Measurements from ENCODE around the gene WDFY4.
"Not testable (repeated sequence)": the region's sequence is repeated elsewhere in the genome, so short reads cannot be mapped to it uniquely, and the experiment has no call there.

WDFY4 gene, protein sequence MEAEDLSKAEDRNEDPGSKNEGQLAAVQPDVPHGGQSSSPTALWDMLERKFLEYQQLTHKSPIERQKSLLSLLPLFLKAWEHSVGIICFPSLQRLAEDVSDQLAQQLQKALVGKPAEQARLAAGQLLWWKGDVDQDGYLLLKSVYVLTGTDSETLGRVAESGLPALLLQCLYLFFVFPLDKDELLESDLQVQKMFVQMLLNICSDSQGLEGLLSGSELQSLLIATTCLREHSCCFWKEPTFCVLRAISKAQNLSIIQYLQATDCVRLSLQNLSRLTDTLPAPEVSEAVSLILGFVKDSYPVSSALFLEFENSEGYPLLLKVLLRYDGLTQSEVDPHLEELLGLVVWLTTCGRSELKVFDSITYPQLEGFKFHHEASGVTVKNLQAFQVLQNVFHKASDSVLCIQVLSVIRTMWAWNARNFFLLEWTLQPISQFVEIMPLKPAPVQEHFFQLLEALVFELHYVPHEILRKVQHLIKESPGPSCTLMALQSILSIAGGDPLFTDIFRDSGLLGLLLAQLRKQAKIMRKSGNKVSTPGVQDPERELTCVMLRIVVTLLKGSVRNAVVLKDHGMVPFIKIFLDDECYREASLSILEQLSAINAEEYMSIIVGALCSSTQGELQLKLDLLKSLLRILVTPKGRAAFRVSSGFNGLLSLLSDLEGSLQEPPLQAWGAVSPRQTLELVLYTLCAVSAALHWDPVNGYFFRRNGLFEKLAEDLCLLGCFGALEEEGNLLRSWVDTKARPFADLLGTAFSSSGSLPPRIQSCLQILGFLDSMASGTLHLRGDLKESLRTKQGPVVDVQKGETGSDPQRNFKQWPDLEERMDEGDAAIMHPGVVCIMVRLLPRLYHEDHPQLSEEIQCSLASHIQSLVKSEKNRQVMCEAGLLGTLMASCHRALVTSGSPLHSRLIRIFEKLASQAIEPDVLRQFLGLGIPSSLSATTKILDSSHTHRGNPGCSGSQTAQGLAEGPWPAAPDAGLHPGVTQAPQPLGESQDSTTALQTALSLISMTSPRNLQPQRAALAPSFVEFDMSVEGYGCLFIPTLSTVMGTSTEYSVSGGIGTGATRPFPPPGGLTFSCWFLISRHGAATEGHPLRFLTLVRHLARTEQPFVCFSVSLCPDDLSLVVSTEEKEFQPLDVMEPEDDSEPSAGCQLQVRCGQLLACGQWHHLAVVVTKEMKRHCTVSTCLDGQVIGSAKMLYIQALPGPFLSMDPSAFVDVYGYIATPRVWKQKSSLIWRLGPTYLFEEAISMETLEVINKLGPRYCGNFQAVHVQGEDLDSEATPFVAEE (N-terminal part only)

DNA sequence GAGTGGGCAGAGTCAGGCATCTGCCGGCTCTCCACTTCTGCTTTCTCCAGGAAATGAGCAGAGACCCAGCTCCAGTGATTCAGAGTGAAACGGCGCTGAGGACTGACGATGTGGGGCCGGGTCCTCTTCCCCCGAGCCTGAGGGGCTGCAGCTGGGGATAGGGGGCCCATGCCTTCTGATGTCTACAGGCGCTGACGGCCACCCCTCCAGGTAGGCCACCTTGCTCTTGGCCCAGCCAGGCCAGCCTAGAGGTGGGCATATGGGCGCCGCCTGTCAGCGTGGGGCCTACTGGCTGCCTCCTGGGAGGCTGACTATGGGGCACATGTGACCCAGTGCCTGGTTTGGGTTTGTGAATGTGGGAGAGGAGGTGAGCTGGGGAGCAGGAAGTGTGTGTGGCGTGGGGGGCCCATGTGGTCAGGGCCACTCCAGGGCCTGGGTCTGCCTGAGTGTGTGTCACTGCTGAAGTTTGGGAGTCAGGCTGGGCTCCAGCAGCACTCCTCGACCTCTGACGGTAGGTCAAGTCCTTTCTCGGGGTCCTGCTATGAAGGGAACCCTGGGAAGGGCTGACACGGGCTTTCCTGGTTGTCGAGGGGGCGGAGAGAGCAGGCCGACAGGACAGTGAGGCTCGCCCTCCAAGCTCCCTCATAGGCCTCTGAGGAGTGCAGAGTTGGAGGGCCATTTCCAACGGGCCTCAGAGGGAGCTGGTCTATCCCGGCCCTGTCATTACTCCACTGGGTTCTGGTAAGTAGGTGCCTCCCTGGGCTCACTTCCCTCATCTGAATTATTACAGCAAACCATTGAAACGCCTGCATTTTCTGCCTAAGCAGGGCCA, at the start of gene WDFY4:
Gene WDFY4, plus strand, starts transcription at position 82 of the 832 bp plus-strand sequence. CDS start 24,860 bp downstream, outside the sequence.
- no peak for DNase-seq (ENCODE audit: low spot score)

DNA sequence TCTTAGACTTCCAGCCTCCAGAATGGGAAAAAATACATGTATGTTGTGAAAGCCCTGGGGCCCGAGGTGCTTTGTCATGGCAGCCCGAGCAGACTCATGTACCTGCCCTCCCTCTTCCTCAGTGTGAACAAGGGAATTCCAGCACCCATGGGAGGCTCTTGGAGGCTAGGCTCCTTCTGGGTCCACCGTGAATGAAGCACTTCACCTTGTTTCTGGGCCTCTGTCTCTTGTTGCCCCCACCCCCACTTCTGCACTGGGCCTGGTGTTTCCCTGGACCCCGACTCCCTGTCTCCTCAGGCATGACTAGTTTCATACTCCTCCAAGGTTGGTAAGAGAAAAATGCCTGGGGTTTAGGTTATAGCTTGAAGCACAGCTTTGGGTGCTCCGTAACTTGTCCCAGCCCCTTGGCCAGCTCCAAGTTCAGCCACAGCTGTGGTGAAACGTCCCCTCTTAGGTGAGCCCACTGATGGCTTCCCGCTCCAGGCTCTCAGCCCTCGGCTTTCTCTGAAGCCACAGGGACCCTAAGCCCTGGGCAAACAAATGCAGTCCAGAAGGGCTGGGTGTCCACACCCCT, 49.6 kb upstream of the WDFY4 start:
- DNase-seq (ENCODE audit: low spot score): no peak

DNA sequence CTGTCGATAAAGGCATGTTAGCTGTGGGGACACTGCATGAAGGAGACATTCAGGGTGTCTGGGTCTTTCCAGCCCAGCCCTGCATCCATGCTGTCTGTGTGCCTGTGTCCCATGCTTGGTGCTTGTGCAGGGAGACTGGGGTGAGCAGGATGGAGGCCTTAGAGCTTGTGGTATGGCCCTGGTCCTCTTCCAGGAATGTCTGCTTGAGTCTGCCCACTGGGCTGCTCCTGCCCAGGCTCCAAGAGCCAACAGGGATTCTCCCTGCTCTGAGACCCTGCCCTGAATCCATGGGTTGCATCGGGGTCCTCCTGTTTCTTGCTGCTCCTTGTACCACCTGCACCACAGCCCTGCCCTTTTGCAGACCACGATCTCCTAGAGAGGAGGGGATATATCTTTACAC, 48.4 kb upstream of the WDFY4 start:
- DNase-seq (ENCODE audit: low spot score): no peak

DNA sequence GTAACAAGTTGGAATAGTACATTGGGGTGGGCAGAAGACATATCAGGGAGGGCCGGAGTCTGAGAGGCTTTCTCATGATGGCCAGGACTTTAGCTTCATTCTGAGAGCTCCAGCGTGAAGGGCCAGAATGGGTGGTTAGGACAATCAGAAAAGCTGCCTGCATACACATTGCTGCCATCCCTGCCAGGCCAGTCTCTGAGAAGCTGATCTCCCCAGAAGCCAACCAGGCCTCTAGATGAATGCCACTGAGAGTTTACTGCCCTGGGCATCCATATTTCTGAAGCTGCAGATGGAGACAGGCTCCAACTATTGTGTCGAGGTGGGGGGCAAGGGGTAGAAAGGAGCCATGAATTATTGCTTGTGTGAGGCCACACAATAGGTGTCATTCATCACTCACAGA, 47.8 kb upstream of the WDFY4 start:
- DNase-seq (ENCODE audit: low spot score): no peak

DNA sequence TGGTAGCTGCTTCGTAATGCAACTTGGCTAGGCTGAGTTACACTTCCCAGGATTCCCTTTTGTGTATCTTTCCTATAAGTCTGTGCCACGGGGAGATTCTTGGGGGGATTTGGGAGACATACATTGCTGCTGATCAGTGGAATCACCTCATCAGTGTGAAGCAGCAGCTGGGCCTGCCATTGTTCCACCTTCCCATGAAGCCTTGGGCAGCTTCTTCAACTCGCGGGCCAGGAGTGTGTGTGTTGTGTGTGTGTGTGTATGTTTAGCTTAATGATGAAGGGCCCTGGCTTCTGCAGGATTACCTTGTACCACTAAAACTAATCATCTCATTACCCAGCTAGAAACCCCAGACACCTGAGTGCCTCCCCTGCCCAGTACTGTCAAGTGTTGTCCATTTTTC, 46.5 kb upstream of the WDFY4 start:
- no peak for DNase-seq (ENCODE audit: low spot score)

DNA sequence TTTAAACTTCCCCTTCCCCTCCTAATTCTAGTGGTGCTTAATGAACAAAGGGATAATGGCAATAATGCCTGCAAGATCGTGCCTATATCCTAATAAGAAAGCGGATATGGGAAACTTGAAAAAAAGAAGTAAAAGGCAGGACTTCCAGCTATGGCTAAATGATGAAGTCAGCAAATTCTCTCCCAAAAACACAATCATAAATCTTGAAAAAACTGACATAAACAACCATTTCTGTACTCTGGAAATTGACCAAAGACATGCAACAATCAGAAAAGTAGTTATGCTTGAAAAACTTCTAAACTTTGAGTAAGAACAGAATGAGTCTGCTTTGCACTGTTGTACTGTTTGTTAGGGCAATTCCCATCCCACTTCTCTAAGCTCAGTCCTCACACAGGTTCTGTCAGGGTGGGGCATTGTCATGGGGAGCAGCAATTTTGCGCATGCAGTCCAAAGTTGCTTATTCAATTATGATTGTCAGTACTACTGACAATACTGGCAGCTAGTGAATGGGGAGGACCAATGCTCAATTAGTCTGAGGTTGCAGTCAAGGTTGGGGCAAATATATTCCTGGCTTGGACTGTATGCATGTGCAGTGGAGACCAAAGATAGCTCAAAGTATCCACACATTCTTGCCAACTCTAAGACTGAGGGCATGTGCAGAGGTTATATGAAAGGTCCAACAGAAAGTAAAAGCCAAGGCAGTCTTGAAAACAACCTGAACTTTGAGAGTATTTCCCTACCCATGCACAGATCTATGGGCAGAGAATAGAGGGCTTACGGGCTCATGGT, 45.7 kb upstream of the WDFY4 start:
- DNase-seq (ENCODE audit: low spot score): no peak

DNA sequence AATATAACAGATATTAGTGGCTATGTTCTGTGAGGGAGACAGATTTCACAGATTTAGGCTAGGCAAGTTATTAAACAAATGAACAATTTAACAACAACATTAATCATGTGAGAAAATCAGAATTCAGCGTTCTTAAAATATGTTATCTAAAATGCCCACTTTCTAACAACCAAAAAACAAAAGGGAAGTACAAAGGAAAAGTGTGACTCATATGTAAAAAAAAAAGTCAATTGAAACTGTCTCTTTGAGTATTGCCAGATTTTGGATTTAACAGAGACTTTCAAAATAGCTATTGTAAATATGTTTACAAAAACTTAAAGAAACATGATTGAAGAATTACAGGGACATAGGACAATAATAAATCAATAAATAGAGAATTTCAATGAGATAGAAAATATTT, 45.0 kb upstream of the WDFY4 start:
- DNase-seq (ENCODE audit: low spot score): no peak

DNA sequence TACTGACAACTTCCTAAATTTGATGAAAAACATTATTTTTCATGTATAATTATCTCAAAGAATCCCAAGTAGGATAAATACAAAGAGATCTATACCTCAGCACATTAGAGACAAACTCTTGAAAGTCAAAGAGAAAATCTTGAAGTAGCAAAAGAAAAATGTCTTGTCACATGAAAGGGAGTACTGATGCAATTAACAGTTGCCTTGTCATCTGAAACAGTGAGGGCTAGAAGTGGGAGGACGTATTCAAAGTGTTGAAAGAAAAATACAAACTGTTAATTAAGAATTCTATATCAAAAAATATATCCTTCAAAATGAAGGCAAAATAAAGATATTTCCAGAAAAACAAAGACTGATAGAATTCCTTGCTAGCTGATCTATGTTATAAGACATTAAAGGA, 44.3 kb upstream of the WDFY4 start:
- no peak for DNase-seq (ENCODE audit: low spot score)

DNA sequence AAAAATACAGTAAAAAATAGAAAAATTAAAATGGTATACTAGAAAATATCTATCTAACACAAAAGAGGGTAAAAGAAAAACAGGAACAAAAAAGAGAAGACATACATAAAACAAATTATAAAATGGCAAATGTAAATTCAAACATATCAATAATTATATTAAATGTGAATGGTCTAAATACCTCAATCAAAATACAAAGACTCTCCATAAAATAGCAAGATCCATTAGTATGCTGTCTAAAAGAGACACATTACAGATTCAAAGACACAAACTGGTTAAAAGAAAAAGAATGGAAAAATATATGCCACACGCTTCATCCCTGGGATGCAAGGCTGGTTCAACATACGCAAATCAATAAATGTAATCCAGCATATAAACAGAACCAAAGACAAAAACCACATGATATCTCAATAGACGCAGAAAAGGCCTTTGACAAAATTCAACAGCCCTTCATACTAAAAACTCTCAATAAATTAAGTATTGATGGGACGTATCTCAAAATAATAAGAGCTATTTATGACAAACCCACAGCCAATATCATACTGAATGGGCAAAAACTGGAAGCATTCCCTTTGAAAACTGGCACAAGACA, 43.5 kb upstream of the WDFY4 start:
- DNase-seq (ENCODE audit: low spot score): not testable (repeated sequence)

DNA sequence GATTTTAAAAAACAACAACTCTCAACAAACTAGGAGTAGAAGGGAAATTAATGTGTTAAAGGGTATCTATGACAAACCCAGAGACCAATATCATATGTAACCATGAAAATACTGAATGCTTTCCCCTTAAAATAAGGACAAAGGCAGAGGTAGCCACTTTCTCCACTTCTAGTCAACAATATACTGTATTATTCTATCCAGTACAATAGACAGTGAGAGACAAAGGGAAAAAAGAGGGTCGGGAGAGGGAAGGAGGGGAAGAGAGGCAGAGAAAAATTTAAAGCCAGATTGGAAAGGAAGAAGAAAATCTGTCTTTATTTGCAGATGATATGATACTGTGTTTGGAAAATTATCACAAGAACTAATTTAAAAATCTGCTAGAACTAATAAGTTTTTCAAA, 39.1 kb upstream of the WDFY4 start:
- no peak for DNase-seq (ENCODE audit: low spot score)

DNA sequence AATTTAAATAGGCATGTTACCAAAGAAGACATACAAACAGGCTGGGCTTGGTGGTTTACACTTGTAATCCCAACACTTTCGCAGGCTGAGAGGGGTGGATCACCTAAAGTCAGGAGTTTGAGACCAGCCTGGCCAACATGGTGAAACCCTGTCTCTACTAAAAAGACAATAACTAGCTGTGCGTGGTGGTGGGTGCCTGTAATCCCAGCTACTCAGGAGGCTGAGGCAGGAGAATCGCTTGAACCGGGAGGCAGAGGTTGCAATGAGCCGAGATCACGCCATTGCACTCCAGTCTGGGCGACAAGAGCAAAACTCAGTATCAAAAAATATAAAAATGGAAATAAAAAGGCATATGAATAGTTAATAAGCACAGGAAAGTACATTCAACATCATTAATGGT, 37.6 kb upstream of the WDFY4 start:
- DNase-seq (ENCODE audit: low spot score): not testable (repeated sequence)

DNA sequence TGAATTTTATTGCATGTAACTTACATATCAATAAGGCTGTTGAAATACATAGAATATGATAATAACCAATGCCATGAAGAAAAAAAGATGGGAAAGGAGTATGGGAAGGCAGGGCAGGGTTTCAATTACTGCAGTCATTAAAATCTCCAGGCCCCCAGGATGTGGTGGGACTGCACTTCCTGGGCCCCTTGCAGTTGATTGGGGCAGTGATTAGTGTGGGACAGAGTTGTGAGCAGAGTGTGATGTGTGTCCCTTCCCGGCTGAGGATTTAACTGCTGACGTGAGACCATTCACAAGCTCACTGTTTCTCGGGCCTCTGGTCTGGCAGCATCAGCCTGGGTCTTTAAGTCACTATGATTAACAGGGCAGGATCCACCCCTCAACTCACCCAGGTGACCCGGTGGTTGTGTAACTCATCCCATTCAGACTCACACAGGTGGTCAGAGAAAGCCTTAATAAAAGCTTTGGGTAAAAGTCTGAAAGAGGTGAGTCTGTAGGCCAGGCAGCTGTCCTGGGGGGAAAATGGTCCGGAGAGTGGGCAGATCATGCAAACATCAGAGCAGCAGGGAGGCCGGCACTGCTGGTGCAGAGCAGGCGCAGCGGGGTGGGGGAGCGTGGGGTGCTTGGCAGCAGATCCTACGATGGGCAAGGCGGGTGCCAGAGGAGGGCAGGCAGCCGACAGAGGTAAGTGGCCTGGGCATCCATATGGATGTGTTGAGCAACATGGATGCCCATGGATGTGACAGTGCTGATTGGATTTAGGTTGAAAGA, 36.3 kb upstream of the WDFY4 start:
- no peak for DNase-seq (ENCODE audit: low spot score)

DNA sequence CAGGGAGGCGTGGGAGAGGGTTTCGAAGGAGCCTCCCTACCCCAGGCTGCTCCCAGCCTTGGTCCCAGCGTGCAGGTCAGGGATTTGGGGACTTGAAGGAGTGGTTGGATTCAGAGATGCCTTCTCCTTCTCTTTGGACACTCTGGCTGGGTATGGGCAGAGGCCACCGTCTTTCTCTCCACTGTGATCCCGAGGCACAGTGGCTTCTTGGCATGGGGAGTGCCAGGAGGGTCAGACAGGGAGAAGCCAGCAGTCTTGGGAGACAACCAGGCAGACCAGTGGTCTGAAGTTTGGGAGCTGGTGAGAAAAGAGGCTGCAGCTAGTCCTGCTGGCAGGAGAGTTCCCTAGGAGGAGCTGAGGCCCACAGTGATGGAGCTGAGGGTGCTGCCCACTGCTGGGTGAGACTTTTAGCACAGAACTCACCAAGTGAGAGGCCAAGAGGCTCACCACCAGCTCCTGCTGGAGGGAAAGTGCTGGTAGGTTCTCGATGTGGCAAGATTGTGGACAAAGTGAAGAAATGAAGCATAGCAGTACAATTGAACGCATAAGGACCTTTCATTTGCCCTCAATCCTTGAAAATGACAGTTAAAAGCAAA, 35.2 kb upstream of the WDFY4 start:
- DNase-seq (ENCODE audit: low spot score): no peak

DNA sequence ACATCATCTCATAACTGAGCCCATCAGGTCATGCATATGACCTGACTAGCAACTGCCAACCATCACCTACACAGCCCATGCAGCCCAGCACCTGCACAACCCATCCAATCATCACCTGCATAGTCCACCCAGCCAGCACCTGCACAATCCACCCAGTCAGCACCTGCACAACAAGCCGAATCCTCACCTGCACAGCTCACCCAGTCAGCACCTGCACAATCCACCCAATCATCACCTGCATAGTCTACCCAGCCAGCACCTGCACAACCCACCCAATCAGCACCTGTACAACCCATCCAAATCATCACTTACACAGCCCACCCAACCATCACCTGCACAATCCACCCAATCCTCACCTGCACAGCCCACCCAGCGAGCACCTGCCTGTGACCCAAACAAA, 33.4 kb upstream of the WDFY4 start:
- no peak for DNase-seq (ENCODE audit: low spot score)

DNA sequence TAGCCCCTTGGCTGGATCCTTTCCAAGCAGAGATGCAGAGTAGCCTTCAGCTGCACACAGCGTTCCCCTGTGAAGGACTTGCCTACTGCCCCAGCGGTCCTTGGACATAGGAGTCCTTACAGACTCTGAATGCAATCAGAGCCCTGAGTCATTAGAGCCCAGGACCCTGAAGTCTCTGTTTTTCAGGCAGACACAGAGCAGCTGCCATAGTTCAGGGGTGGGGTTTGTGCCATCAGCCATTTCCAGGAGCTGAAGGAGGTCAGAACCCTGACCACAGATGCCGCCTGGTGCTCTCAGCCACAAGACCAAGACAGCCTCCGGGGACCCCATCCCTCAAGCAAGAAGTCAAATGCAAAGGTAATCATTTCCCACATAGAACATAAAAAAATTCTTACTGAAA, 32.8 kb upstream of the WDFY4 start:
- no peak for DNase-seq (ENCODE audit: low spot score)

DNA sequence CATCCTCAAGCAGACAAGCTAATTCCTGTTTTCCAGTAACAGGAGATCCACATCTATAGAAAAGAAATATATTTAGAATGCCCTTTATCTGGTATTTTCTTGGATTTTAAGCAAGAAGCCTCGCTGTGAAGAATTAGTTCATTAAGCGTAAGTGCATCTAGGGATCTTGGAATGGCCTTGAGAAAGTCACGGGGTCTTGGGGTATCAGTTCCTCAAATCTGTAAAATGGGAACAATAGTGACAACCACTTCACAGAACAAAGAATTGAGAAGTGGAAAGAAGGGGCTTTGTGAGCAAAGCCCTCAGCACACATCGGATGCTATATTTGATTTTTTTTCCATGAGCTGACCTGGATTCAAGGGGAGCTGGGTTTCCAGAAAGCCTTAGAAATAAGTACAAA, 32.3 kb upstream of the WDFY4 start:
- DNase-seq (ENCODE audit: low spot score): no peak

DNA sequence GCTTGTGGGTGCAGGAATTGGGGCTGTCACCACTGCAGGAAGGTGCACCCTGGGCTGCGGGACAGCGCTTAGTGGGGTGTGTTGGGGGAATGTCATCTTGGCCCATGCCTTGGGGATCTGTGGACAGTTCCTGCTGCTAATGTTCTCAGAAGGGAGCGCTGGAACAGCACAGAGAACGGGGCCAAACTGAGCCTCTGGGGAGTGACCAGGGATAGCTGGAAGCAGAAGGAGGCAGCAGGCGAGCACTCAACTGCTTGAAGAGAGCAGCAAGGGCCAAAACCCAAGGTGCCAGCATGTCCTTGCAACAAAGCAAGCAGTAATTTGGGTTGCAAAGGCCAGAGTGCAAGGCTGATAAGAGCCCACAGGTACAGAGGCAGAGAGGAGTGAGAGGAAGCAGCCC, 31.3 kb upstream of the WDFY4 start:
- DNase-seq (ENCODE audit: low spot score): no peak

DNA sequence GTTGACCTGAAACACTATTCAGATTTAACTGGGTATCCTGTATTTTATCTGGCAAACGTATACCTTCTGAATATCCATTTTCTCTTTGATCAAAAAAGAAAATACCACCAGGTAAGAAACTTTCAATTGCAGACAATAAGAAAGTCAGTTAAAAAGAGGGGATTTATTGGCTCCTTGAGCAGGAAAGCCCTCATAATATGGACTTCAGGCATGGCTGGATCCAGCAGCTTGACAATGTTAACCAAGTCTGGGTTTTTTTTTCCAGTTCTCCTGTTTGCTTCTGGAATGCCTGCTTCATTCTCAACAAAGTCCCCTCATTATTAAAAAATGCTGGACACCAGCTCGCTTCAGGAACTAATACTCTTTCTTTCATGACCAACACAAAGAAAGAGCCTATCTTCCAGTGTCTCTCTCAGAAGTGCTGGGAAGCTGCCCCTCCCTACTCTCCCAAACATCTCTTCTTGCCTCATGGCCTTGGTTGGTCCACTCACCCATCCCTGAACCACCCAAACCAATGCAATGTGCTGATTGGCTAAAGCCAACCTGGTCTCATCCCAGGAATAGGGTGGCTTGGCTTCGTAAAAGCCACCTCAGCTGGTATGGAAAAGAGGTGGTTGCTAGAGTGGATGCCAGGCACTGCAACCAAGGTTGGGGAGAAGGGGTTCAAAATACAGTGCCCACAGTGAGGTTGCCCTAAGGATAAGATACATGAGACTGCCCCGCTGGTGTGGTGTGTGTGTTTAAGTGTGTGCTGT, 30.6 kb upstream of the WDFY4 start:
- DNase-seq (ENCODE audit: low spot score): no peak
